ENCODE data around the gene RAB39B. TPM values are rescaled to one million over a fixed set of nuclear protein-coding genes. Genes with fewer than 3 reads are reported as not detected.
"Not testable (repeated sequence)": the region's sequence is repeated elsewhere in the genome, so short reads cannot be mapped to it uniquely, and the experiment has no call there.

Gene RAB39B
- total RNA-seq, 1 donor from 2014 or later, result 2.6 TPM

DNA sequence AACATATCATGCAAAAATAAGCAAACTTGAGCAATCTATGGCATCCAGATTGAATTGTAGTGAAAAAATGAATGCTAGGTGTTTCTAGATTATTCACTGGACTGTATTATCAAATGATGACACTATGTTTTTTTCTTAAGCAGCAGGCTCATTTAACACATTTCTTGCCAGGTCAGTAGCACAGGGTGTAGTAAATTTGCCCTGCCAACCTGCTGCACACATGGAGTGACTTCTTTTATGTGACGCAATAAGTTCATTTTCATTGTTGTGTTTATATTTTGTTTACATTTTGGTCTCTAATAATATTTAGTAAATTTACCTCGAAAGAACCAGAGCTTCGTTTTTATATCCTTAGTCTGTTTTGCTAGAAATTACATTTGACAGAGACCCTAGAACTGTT, 38.5 kb downstream of the RAB39B start:
- H3K4me3 Mint-ChIP-seq (ENCODE audit: unreplicated experiment), result no peak overlapping the region
- no peak overlapping the region for H3K27ac Mint-ChIP-seq (ENCODE audit: unreplicated experiment)
- H3K9me3 Mint-ChIP-seq (ENCODE audit: unreplicated experiment), result no peaks in the 10 kb centered on the region
- no peak for DNase-seq (ENCODE audit: extremely low spot score, unreplicated experiment)
- peaks cover 15% of the 10 kb centered on the region for H3K36me3 Mint-ChIP-seq (ENCODE audit: unreplicated experiment)
- peaks cover 9% of the 10 kb centered on the region for H3K4me1 Mint-ChIP-seq (ENCODE audit: unreplicated experiment)
- no peaks in the 10 kb centered on the region for H3K27me3 Mint-ChIP-seq (ENCODE audit: unreplicated experiment)
- TF ChIP-seq, protein P1, sequence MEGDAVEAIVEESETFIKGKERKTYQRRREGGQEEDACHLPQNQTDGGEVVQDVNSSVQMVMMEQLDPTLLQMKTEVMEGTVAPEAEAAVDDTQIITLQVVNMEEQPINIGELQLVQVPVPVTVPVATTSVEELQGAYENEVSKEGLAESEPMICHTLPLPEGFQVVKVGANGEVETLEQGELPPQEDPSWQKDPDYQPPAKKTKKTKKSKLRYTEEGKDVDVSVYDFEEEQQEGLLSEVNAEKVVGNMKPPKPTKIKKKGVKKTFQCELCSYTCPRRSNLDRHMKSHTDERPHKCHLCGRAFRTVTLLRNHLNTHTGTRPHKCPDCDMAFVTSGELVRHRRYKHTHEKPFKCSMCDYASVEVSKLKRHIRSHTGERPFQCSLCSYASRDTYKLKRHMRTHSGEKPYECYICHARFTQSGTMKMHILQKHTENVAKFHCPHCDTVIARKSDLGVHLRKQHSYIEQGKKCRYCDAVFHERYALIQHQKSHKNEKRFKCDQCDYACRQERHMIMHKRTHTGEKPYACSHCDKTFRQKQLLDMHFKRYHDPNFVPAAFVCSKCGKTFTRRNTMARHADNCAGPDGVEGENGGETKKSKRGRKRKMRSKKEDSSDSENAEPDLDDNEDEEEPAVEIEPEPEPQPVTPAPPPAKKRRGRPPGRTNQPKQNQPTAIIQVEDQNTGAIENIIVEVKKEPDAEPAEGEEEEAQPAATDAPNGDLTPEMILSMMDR (IDR thresholded peaks at IDR 0.05), result no peak

GRCh38 chrX:155223746-155224145, 40.5 kb downstream of the RAB39B start:
- not testable (repeated sequence) for H3K36me3 Mint-ChIP-seq (ENCODE audit: unreplicated experiment); DNase-seq (ENCODE audit: extremely low spot score, unreplicated experiment); H3K4me3 Mint-ChIP-seq (ENCODE audit: unreplicated experiment); H3K27me3 Mint-ChIP-seq (ENCODE audit: unreplicated experiment); H3K9me3 Mint-ChIP-seq (ENCODE audit: unreplicated experiment); H3K27ac Mint-ChIP-seq (ENCODE audit: unreplicated experiment)
- H3K4me1 Mint-ChIP-seq (ENCODE audit: unreplicated experiment), result peaks cover 12% of the 10 kb centered on the region

DNA sequence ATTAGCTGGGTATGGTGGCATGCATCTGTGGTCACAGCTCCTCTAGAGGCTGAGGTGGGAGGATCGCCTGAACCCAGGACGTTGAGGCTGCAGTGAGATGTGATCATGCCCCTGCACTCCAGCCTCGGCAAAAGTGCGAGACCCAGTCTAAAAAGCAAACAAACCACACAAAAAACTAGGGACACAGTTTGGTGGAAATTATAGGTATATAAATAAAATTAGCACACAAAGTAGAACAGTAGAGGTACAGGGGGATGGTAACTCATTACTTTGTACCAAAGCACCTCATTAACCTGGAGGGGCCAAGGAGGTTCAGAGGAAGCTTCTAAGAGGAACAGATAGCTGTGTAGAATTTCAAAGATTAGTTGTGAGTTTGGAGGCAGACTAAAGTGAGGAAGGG, 42.9 kb downstream of the RAB39B start:
- H3K36me3 Mint-ChIP-seq (ENCODE audit: unreplicated experiment), result peaks cover 2% of the 10 kb centered on the region
- no peak overlapping the region for H3K4me3 Mint-ChIP-seq (ENCODE audit: unreplicated experiment)
- no peaks in the 10 kb centered on the region for H3K27me3 Mint-ChIP-seq (ENCODE audit: unreplicated experiment)
- TF ChIP-seq, protein P1 (IDR thresholded peaks at IDR 0.05), result no peak
- no peaks in the 10 kb centered on the region for H3K9me3 Mint-ChIP-seq (ENCODE audit: unreplicated experiment)
- H3K27ac Mint-ChIP-seq (ENCODE audit: unreplicated experiment), result no peak overlapping the region
- DNase-seq (ENCODE audit: extremely low spot score, unreplicated experiment), result no peak
- H3K4me1 Mint-ChIP-seq (ENCODE audit: unreplicated experiment), result peaks cover 16% of the 10 kb centered on the region

DNA sequence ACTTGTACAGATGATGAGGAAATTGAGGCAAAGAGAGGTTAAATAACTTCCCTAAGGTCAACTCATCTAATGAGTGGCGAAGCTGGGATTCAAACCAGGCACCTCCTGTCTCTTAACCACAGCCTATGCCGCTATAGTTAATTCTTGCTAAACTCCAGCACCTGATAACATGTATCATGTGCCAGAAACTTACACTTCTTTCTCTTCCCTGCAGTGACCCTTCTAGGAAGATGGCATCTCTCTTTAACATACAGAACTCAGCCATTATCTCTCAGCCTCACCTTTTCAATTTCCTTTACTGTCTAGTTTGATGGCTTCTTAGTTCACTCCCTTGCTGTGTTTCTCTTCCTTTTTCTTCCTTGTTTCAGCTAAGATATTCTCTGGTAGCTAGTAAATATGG, 45.5 kb downstream of the RAB39B start:
- Mint-ChIP-seq H3K36me3 (ENCODE audit: unreplicated experiment) (no peaks in the 10 kb centered on the region), H3K4me3 (ENCODE audit: unreplicated experiment) (no peak overlapping the region), H3K27ac (ENCODE audit: unreplicated experiment) (no peak overlapping the region), H3K4me1 (ENCODE audit: unreplicated experiment) (peaks cover 17% of the 10 kb centered on the region), H3K27me3 (ENCODE audit: unreplicated experiment) (no peaks in the 10 kb centered on the region), H3K9me3 (ENCODE audit: unreplicated experiment) (peaks cover 7% of the 10 kb centered on the region)
- TF ChIP-seq, protein P1 (IDR thresholded peaks at IDR 0.05), result no peak
- DNase-seq (ENCODE audit: extremely low spot score, unreplicated experiment), result no peak

DNA sequence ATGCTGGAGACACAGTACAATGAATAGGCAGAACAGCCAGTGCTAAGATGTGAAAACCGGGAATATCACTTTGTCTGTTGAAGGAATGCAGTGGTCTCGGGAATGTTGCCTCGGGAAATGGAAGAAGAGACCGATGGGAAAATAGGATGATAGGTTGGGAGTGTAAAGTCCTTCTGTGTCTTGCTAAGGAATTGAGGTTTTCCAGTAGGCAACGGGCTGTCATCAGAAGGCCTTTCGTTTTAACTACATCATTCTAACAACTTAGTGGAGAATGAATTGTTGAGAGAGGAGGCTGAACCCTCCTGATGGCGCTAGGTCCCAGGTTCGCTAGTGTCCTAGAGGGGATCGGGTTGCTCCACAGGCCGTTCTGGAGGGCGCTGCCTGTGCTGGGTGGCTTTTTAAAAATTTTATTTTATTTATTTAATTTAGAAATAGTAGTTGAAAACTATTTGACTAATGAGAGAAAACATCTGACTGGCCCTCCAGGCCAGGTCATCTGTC, 47.3 kb downstream of the RAB39B start:
- Mint-ChIP-seq H3K4me1 (ENCODE audit: unreplicated experiment) (peaks cover 17% of the 10 kb centered on the region), H3K27ac (ENCODE audit: unreplicated experiment) (peak overlapping the region; percentile 77), H3K36me3 (ENCODE audit: unreplicated experiment) (no peaks in the 10 kb centered on the region), H3K4me3 (ENCODE audit: unreplicated experiment) (peak overlapping the region; percentile 79), H3K27me3 (ENCODE audit: unreplicated experiment) (no peaks in the 10 kb centered on the region), H3K9me3 (ENCODE audit: unreplicated experiment) (peaks cover 7% of the 10 kb centered on the region)
- TF ChIP-seq, protein P1 (IDR thresholded peaks at IDR 0.05), result no peak
- DNase-seq (ENCODE audit: extremely low spot score, unreplicated experiment), result no peak
